Non-pigmented ciliary epithelial cell (primary cell): ENCODE measurements around the gene CCDC106.

Source experiments
- DNase-seq: peaks from one replicate; pipeline ENCODE4 v3.0.0-alpha.2; 2010; ENCODE audit warnings: low read depth

Gene CCDC106

GRCh38 chr19:55652311-55653128 is 4.5 kb downstream of the CCDC106 start:
- no peak for DNase-seq

GRCh38 chr19:55653651-55654322 is 5.8 kb downstream of the CCDC106 start:
- DNase-seq, result peak; percentile 89

GRCh38 chr19:55654323-55654867 is 6.4 kb downstream of the CCDC106 start:
- peak; percentile 97 for DNase-seq

- DNase-seq, result no peak
Observed at GRCh38 chr19:55654868-55655647, 7.0 kb downstream of the CCDC106 start, which contains the start of gene U2AF2. Gene U2AF2, plus strand, starts transcription at chr19:55655035. Its CDS starts 70 bp downstream, at chr19:55655105.

GRCh38 chr19:55655648-55656040 is 7.6 kb downstream of the CCDC106 start:
- DNase-seq, result no peak

- no peak for DNase-seq
Observed at GRCh38 chr19:55656552-55656951, 8.5 kb downstream of the CCDC106 start.

- no peak for DNase-seq
Observed at GRCh38 chr19:55656988-55657747, 9.2 kb downstream of the CCDC106 start.

GRCh38 chr19:55658846-55659459 is 10.9 kb downstream of the CCDC106 start:
- no peak for DNase-seq

- DNase-seq, result no peak
Observed at GRCh38 chr19:55659822-55660221, 11.8 kb downstream of the CCDC106 start.

GRCh38 chr19:55660404-55660803 is 12.4 kb downstream of the CCDC106 start:
- DNase-seq, result no peak

GRCh38 chr19:55660991-55661390 is 13.0 kb downstream of the CCDC106 start:
- DNase-seq, result no peak

- no peak for DNase-seq
Observed at GRCh38 chr19:55661826-55662225, 13.8 kb downstream of the CCDC106 start.

GRCh38 chr19:55663846-55664536 is 16.0 kb downstream of the CCDC106 start:
- no peak for DNase-seq

- DNase-seq, result no peak
Observed at GRCh38 chr19:55666343-55667005, 18.5 kb downstream of the CCDC106 start.

- DNase-seq, result no peak
Observed at GRCh38 chr19:55667006-55667381, 19.0 kb downstream of the CCDC106 start.

- no peak for DNase-seq
Observed at GRCh38 chr19:55667511-55667910, 19.5 kb downstream of the CCDC106 start.

GRCh38 chr19:55667958-55668357 is 19.9 kb downstream of the CCDC106 start:
- no peak for DNase-seq

GRCh38 chr19:55668603-55669348 is 20.8 kb downstream of the CCDC106 start:
- DNase-seq, result no peak
